ENCODE measurements around the gene PPP1R16B.

- TF ChIP-seq, protein P1, sequence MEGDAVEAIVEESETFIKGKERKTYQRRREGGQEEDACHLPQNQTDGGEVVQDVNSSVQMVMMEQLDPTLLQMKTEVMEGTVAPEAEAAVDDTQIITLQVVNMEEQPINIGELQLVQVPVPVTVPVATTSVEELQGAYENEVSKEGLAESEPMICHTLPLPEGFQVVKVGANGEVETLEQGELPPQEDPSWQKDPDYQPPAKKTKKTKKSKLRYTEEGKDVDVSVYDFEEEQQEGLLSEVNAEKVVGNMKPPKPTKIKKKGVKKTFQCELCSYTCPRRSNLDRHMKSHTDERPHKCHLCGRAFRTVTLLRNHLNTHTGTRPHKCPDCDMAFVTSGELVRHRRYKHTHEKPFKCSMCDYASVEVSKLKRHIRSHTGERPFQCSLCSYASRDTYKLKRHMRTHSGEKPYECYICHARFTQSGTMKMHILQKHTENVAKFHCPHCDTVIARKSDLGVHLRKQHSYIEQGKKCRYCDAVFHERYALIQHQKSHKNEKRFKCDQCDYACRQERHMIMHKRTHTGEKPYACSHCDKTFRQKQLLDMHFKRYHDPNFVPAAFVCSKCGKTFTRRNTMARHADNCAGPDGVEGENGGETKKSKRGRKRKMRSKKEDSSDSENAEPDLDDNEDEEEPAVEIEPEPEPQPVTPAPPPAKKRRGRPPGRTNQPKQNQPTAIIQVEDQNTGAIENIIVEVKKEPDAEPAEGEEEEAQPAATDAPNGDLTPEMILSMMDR (IDR thresholded peaks at IDR 0.05) = no peak
- no peak for TF ChIP-seq POLR2A (IDR thresholded peaks at IDR 0.05)
Measured at GRCh38 chr20:38900606-38901005, 95.1 kb downstream of the PPP1R16B start.

Measured in right lobe of liver (tissue), 4 donors.